Coronary artery (tissue), 2 donors: ENCODE measurements around the gene RYR3.

Experiments
- DNase-seq: peaks from one replicate; pipeline ENCODE4 v3.0.0-alpha.2; 2017; ENCODE audit warnings: low spot score
- H3K27ac ChIP-seq, 2 donors: fragments of 200-600 bp; sonication (generic); one replicate each; pipeline ENCODE4 v1.5.1; 2016 to 2019
- H3K4me3 ChIP-seq: fragments of 200-600 bp; sonication (generic); 2 replicates; pipeline ENCODE4 v1.5.1; 2016; ENCODE audit warnings: mild to moderate bottlenecking, moderate library complexity
- CTCF ChIP-seq: fragments of 200-600 bp; sonication (generic); IDR thresholded peaks from one replicate; pipeline ENCODE4 v1.5.1; 2019; ENCODE audit warnings: antibody characterized with exemption

Gene RYR3

GRCh38 chr15:33859992-33860545 lies 549.3 kb downstream of the RYR3 start:
- no peak overlapping the region for H3K4me3 ChIP-seq
- no peak for DNase-seq
- TF ChIP-seq CTCF = no peak
- H3K27ac ChIP-seq = no peak overlapping the region

GRCh38 chr15:33860754-33861153 lies 550.0 kb downstream of the RYR3 start:
- no peak for DNase-seq
- no peak for TF ChIP-seq CTCF
- Histone ChIP-seq H3K4me3 (no peak overlapping the region), H3K27ac (no peak overlapping the region)

GRCh38 chr15:33864360-33865075 lies 553.8 kb downstream of the RYR3 start:
- TF ChIP-seq CTCF = no peak
- no peak overlapping the region for H3K4me3 ChIP-seq
- DNase-seq = no peak
- H3K27ac ChIP-seq = no peak overlapping the region

- no peak for DNase-seq
- TF ChIP-seq CTCF = no peak
- H3K4me3 ChIP-seq = no peak overlapping the region
- no peak overlapping the region for H3K27ac ChIP-seq
Observed at GRCh38 chr15:33865416-33865815, 554.6 kb downstream of the RYR3 start.

- DNase-seq = no peak
- TF ChIP-seq CTCF = no peak
- no peak overlapping the region for H3K27ac ChIP-seq
- no peak overlapping the region for H3K4me3 ChIP-seq
Observed at GRCh38 chr15:33866101-33866737, 555.5 kb downstream of the RYR3 start.

GRCh38 chr15:33871980-33872379 lies 561.2 kb downstream of the RYR3 start:
- H3K4me3 ChIP-seq = no peak overlapping the region
- no peak for TF ChIP-seq CTCF
- H3K27ac ChIP-seq = no peak overlapping the region
- no peak for DNase-seq
